Activated gamma-delta T cell treated with anti-CD3 and anti-CD28 coated beads, Interleukin-2, amount 50 U/mL, for 16 hours (primary cell): ENCODE data around the gene PRPF19.
A peak's percentile ranks its signal among the peaks of the same experiment; 100 is the strongest.

Experiments used
- DNase-seq: peaks from one replicate; pipeline ENCODE4 v3.0.0-alpha.2; 2020; ENCODE audit warnings: low read depth

The PRPF19 gene

DNA sequence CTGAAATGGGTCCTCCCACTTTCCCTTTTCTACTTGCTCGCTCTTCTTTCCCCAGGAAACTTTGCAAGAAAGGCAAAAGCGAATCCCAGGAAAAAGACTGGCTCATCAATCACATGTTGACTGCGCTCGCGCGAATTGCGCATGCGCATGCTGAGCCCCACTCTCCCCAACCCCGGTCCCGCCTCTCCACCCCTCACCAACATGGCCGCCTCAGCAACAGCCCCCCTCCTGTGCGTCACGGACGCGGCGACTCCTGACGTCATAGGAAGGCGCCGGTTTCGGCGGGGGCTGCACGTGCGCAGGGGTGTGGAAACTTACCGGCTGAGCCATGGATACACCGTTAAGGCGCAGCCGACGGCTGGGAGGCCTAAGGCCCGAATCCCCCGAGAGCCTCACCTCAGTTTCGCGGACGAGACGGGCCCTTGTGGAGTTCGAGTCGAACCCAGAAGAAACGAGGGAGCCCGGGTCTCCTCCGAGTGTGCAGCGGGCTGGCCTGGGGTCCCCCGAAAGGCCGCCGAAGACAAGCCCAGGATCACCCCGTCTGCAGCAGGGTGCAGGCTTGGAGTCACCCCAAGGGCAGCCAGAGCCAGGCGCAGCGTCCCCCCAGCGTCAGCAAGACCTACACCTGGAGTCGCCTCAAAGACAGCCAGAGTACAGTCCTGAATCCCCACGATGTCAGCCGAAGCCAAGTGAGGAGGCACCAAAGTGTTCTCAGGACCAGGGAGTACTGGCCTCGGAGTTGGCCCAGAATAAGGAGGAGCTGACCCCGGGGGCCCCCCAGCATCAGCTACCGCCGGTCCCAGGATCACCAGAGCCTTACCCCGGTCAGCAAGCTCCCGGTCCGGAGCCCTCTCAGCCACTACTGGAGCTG lies 64.4 kb downstream of the PRPF19 start, which contains the start of gene CCDC86:
Gene CCDC86, plus strand, starts transcription at position 317 of the 871 bp plus-strand sequence. Its CDS starts 12 bp downstream, at position 329.
- DNase-seq = peak; percentile 98
